Endodermal cell (in vitro differentiated cells): Measurements from ENCODE around the gene UBQLN4. TPM values are rescaled to one million over a fixed set of nuclear protein-coding genes. Genes with fewer than 3 reads are reported as not detected.

Experiments
- DNase-seq: peaks from one replicate; pipeline ENCODE4 v3.0.0-alpha.2; 2017
- H3K27ac ChIP-seq: 2 replicates; pipeline ENCODE4 v1.5.1; 2013; ENCODE audit warnings: mild to moderate bottlenecking, low read depth, low read length, moderate library complexity
- H3K27me3 ChIP-seq: 2 replicates; pipeline ENCODE4 v1.6.1; 2013; ENCODE audit warnings: mild to moderate bottlenecking, low read length, moderate library complexity; ENCODE audit not compliant: insufficient read depth, control insufficient read depth, poor library complexity, severe bottlenecking
- H3K36me3 ChIP-seq: 2 replicates; pipeline ENCODE4 v1.7.0; 2013; ENCODE audit warnings: mild to moderate bottlenecking, low read length, moderate library complexity; ENCODE audit not compliant: control insufficient read depth, insufficient read depth
- H3K4me1 ChIP-seq: one replicate; pipeline ENCODE4 v1.7.0; 2013; ENCODE audit warnings: low read length; ENCODE audit not compliant: control insufficient read depth, insufficient read depth
- H3K4me3 ChIP-seq: 2 replicates; pipeline ENCODE4 v1.5.1; 2013; ENCODE audit warnings: mild to moderate bottlenecking, low read length, moderate library complexity
- H3K9ac ChIP-seq: 2 replicates; pipeline ENCODE4 v1.6.1; 2013; ENCODE audit warnings: mild to moderate bottlenecking, low read length, moderate library complexity; ENCODE audit not compliant: poor library complexity, severe bottlenecking; ENCODE audit errors: extremely low read depth
- H3K9me3 ChIP-seq: 2 replicates; pipeline ENCODE4 v1.6.1; 2013; ENCODE audit warnings: mild to moderate bottlenecking, low read length, moderate library complexity; ENCODE audit not compliant: control insufficient read depth
- H3K27ac Mint-ChIP-seq: 2 replicates; pipeline ENCODE4 v1.8.0; 2020; ENCODE audit warnings: mixed read lengths
- H3K27me3 Mint-ChIP-seq: 2 replicates; pipeline ENCODE4 v1.8.0; 2021; ENCODE audit warnings: mild to moderate bottlenecking, mixed read lengths; ENCODE audit not compliant: insufficient read depth
- H3K36me3 Mint-ChIP-seq: 2 replicates; pipeline ENCODE4 v1.8.0; 2020; ENCODE audit warnings: low read depth, mixed read lengths
- H3K4me1 Mint-ChIP-seq: 2 replicates; pipeline ENCODE4 v1.8.0; 2020; ENCODE audit warnings: mixed read lengths
- H3K4me3 Mint-ChIP-seq: 2 replicates; pipeline ENCODE4 v1.8.0; 2020; ENCODE audit warnings: mild to moderate bottlenecking, moderate library complexity, mixed read lengths
- H3K9me3 Mint-ChIP-seq: 2 replicates; pipeline ENCODE4 v1.8.0; 2020; ENCODE audit warnings: mild to moderate bottlenecking, mixed read lengths
- WGBS, 2 experiments: methylation state at CpG; one replicate each; pipeline versions ENCODE4 v1.1.5 to v1.1.7; 2013; ENCODE audit warnings: missing lambda C conversion rate in 2 of 2, mixed read lengths in 1 of 2; ENCODE audit not compliant: insufficient coverage in 1 of 2, insufficient read length in 1 of 2; 5-methylcytosine and 5-hydroxymethylcytosine counted together
- total RNA-seq, 2 donors: library from RNA; stranded (reverse); fragmentation: NEBNext Ultra II Directional in 1 of 2; extraction: Animal tissue kit (Norgen Biotek cat#: 25700) in 1 of 2; gene quantifications; 2 replicates in 1 of 2; 3 replicates in 1 of 2; pipeline ENCODE4 v1.2.1, GENCODE V29; 2021
- TF ChIP-seq, protein P1 (sequence below): fragments of 200-600 bp; sonication (generic); conservative IDR thresholded peaks from 2 replicates; pipeline ENCODE4 v1.5.0; 2021; ENCODE audit warnings: antibody characterized with exemption, mild to moderate bottlenecking

UBQLN4 gene
- total RNA-seq, 2 donors from 2014 or later = 56.4 to 62.4 TPM

DNA sequence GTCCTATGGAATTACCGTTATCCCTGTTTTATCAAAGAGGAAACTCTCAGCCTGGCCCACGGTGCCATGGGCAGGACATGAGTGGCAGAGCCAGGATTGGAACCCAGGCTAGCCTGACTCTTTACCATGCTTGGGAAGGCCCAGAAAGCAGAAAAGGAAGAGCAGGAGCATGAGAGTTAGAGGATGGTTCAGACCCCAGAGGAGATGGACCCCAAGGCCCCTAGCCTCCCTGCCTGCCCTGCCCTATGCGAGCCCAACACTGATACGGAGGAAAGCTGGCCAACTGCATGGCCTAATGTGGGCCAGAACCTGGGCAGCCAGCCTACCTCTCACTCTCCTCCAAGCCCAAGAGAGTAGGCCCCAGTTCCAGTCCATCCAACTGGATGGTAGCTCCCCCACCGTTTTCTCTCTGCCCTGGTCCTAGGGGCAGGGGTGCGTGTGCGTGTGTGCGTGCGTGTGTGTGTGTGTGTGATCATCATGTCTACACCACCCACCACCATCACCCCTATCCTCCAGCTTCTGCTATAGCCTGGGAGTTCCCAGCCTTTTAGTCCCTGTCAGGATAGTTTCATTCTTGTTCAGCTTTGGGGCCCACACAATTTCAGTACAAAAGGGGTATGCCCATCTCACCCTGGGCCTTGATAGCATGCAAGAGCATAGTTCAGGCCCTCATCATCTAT, 44.0 kb upstream of the UBQLN4 start:
- no peak overlapping the region for H3K4me3 Mint-ChIP-seq
- H3K4me1 Mint-ChIP-seq = peaks cover 22% of the 10 kb centered on the region
- TF ChIP-seq, protein P1, sequence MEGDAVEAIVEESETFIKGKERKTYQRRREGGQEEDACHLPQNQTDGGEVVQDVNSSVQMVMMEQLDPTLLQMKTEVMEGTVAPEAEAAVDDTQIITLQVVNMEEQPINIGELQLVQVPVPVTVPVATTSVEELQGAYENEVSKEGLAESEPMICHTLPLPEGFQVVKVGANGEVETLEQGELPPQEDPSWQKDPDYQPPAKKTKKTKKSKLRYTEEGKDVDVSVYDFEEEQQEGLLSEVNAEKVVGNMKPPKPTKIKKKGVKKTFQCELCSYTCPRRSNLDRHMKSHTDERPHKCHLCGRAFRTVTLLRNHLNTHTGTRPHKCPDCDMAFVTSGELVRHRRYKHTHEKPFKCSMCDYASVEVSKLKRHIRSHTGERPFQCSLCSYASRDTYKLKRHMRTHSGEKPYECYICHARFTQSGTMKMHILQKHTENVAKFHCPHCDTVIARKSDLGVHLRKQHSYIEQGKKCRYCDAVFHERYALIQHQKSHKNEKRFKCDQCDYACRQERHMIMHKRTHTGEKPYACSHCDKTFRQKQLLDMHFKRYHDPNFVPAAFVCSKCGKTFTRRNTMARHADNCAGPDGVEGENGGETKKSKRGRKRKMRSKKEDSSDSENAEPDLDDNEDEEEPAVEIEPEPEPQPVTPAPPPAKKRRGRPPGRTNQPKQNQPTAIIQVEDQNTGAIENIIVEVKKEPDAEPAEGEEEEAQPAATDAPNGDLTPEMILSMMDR = no peak
- no peaks in the 10 kb centered on the region for H3K4me1 ChIP-seq
- H3K36me3 Mint-ChIP-seq = peaks cover 32% of the 10 kb centered on the region
- no peaks in the 10 kb centered on the region for H3K9me3 Mint-ChIP-seq
- no peak overlapping the region for H3K9ac ChIP-seq
- no peaks in the 10 kb centered on the region for H3K27me3 ChIP-seq
- H3K9me3 ChIP-seq = no peaks in the 10 kb centered on the region
- H3K27me3 Mint-ChIP-seq = no peaks in the 10 kb centered on the region
- no peak overlapping the region for H3K27ac Mint-ChIP-seq
- no peak for DNase-seq
- no peak overlapping the region for H3K4me3 ChIP-seq
- WGBS, 2 experiments = 86 to 97% methylated on average over 1 to 9 of the region's 9 CpGs
- no peak overlapping the region for H3K27ac ChIP-seq
- peaks cover 72% of the 10 kb centered on the region for H3K36me3 ChIP-seq

DNA sequence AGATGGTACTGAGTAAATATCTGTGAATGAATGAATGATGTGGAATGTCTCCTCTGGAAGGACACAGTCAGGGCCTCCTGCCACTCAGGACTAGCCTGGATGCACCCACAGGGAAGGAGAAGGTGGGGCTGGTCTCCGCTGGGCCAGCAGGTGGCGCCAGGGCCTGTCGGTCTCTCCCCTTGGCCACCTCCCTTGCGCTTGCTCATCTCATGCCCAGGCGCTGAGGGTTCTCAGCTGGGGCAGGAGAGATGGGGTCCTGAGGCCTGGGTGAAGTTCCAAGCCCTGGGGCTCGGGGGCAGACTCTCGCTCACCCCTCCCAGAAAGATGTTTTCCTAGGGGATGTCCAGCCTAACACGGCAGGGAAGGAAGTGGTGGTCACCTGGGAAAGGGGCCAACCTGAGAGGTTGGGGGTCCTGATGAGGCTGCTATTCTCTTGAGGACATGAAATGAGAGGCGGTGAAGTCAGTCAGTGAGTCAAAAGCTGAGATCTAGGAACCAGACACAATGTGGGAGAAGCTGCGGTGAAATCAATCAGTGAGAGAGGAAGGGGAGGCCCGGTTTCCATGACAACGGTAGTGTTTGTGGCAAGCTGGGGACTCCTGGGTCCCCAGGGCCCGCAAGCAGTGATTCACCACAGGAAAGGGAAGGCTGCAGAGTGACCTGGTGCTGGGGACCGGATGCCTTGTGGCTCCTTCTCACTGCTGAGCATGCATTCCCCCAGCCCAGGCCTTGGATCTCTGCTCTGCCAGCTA, 43.2 kb upstream of the UBQLN4 start:
- Histone ChIP-seq H3K36me3 (peaks cover 75% of the 10 kb centered on the region), H3K9ac (no peak overlapping the region), H3K9me3 (no peaks in the 10 kb centered on the region), H3K4me3 (no peak overlapping the region), H3K27ac (peak overlapping the region; percentile 66), H3K27me3 (no peaks in the 10 kb centered on the region), H3K4me1 (no peaks in the 10 kb centered on the region)
- peaks cover 22% of the 10 kb centered on the region for H3K4me1 Mint-ChIP-seq
- peaks cover 36% of the 10 kb centered on the region for H3K36me3 Mint-ChIP-seq
- DNase-seq = peak; percentile 95
- H3K9me3 Mint-ChIP-seq = no peaks in the 10 kb centered on the region
- peak overlapping the region; percentile 45 for H3K27ac Mint-ChIP-seq
- H3K27me3 Mint-ChIP-seq = no peaks in the 10 kb centered on the region
- TF ChIP-seq, protein P1 = peak; percentile 98
- WGBS, 2 experiments = 58 to 83% methylated on average over 9 to 14 of the region's 14 CpGs
- no peak overlapping the region for H3K4me3 Mint-ChIP-seq

DNA sequence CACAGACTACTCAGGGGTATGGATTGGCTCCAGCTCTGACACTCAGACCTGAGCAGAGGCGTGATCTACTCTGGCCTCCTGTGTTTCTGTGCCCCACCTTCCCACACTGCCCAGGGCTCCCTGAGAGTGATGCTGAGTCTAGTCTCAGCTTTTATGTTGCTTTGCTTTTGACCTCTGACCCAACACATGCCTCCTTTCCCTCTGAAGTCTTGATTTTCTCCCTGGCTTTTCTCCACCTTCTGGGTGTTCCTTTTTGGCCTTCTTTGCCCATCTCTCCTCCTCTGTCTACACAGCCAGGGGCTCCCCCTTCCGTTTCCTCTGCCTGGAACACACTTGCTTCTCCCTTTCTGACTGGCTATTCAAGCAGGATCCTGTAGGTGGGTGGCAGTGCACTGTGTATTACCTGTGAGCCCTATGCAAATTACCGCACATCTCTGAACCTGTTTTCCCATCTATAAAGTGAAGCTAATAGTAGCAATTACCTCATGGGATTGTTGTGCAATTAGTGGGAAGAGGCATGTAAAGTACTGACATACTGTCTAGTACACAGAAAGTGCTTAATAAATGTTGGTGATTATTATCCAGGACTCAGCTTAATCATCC, 42.4 kb upstream of the UBQLN4 start:
- TF ChIP-seq, protein P1 = no peak
- no peaks in the 10 kb centered on the region for H3K27me3 Mint-ChIP-seq
- H3K27me3 ChIP-seq = no peaks in the 10 kb centered on the region
- H3K36me3 Mint-ChIP-seq = peaks cover 43% of the 10 kb centered on the region
- no peaks in the 10 kb centered on the region for H3K9me3 Mint-ChIP-seq
- no peaks in the 10 kb centered on the region for H3K4me1 ChIP-seq
- no peak overlapping the region for H3K27ac ChIP-seq
- peaks cover 20% of the 10 kb centered on the region for H3K4me1 Mint-ChIP-seq
- DNase-seq = peak; percentile 38
- no peak overlapping the region for H3K4me3 Mint-ChIP-seq
- H3K36me3 ChIP-seq = peaks cover 80% of the 10 kb centered on the region
- H3K9me3 ChIP-seq = no peaks in the 10 kb centered on the region
- peak overlapping the region; percentile 15 for H3K27ac Mint-ChIP-seq
- H3K9ac ChIP-seq = no peak overlapping the region
- 86 to 100% methylated on average over 1 to 3 of the region's 3 CpGs for WGBS, 2 experiments
- H3K4me3 ChIP-seq = no peak overlapping the region
